Vagina (tissue), 2 donors: ENCODE measurements around the gene ZIC4.

Experiments
- POLR2A ChIP-seq, 2 donors: fragments of 450-650 bp; IDR thresholded peaks; one replicate each; pipeline ENCODE4 v1.6.1; 2017; ENCODE audit warnings: antibody characterized with exemption in 2 of 2, mild to moderate bottlenecking in 2 of 2, moderate library complexity in 2 of 2
- POLR2AphosphoS5 ChIP-seq, 2 donors: sonication (generic); formaldehyde crosslinking; IDR thresholded peaks; one replicate each; pipeline ENCODE4 v1.9.0; 2017; ENCODE audit warnings: antibody characterized with exemption in 2 of 2, mild to moderate bottlenecking in 2 of 2, low read depth in 1 of 2; ENCODE audit not compliant: insufficient read depth in 1 of 2
- TF ChIP-seq, protein P1 (sequence below), 3 experiments: fragments of 450-650 bp in 2 of 3; fragments of 200-600 bp in 1 of 3; sonication (generic) in 1 of 3; IDR thresholded peaks; one replicate each; pipeline ENCODE4 v1.5.1; 2017 to 2019; ENCODE audit warnings: antibody characterized with exemption in 3 of 3, mild to moderate bottlenecking in 2 of 3, moderate library complexity in 2 of 3

DNA sequence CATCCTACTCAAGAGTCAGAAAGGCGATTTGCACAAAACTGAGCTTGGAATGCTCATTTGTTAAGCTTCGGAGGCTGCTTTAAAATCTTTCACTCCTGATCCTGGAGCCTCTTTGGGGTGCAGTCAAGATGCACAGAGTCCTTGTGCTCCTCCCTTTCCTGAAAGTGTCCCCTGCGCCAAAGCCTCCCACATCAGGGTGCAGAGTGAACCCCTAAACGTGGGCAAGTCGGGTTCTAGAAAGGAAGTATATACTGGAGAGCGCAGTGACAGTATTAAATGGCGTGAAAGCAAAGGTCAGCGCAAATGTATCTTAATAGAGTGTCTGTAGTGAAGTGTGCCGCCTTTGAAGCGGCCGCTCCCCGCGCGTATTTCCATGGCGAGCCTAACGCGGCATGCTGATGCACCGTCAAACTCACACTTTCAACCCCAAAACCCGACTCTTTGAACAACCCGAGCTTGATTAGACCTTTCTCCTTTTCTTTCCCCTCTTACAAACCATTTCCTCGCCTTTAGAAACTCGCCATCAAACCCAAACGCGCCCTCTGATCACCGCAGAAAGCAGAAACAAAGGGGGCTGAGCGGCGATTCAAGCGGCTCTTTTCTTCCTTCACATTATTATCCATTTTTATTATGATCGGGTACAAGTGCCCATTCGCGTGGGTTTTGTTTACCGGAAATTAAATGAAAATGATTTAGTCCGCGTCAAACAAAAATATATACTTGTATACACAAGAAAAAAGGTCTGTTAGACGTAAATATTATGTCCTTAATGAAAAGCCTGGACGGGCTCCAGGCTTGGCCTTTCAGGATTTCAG, 18.3 kb downstream of the ZIC4 start:
- TF ChIP-seq POLR2AphosphoS5 (IDR thresholded peaks at IDR 0.05; ENCODE audit: insufficient read depth in 1 of 2, low read depth in 1 of 2) (no peak), POLR2A (IDR thresholded peaks at IDR 0.05) (no peak)
- TF ChIP-seq, protein P1, sequence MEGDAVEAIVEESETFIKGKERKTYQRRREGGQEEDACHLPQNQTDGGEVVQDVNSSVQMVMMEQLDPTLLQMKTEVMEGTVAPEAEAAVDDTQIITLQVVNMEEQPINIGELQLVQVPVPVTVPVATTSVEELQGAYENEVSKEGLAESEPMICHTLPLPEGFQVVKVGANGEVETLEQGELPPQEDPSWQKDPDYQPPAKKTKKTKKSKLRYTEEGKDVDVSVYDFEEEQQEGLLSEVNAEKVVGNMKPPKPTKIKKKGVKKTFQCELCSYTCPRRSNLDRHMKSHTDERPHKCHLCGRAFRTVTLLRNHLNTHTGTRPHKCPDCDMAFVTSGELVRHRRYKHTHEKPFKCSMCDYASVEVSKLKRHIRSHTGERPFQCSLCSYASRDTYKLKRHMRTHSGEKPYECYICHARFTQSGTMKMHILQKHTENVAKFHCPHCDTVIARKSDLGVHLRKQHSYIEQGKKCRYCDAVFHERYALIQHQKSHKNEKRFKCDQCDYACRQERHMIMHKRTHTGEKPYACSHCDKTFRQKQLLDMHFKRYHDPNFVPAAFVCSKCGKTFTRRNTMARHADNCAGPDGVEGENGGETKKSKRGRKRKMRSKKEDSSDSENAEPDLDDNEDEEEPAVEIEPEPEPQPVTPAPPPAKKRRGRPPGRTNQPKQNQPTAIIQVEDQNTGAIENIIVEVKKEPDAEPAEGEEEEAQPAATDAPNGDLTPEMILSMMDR (IDR thresholded peaks at IDR 0.05) = no peak
